HCT116 (cell line): Measurements from ENCODE around the gene ZNF384.

Source experiments
- CTCF ChIP-seq, 3 experiments: fragments of 200-600 bp in 1 of 3; sonication (generic) in 1 of 3; IDR thresholded peaks in 2 of 3; conservative IDR thresholded peaks in 1 of 3; 2 replicates each; pipeline ENCODE4 v1.5.1; 2012 to 2017; ENCODE audit warnings: low read depth in 2 of 3, low read length in 2 of 3, antibody characterized with exemption in 1 of 3, borderline replicate concordance in 1 of 3, control low read depth in 1 of 3, mild to moderate bottlenecking in 1 of 3, mixed read lengths in 1 of 3, mixed run types in 1 of 3, moderate library complexity in 1 of 3; ENCODE audit not compliant: insufficient read depth in 1 of 3
- JUND ChIP-seq: IDR thresholded peaks from 2 replicates; pipeline ENCODE4 v1.6.1; 2012
- POLR2A ChIP-seq: IDR thresholded peaks from 2 replicates; pipeline ENCODE4 v1.7.0; 2011; ENCODE audit warnings: borderline replicate concordance; ENCODE audit not compliant: insufficient read depth, insufficient read length; ENCODE audit errors: extremely low read depth
- POLR2AphosphoS5 ChIP-seq: IDR thresholded peaks from 2 replicates; pipeline ENCODE4 v1.6.1; 2011; ENCODE audit warnings: mild to moderate bottlenecking, low read depth, low read length, moderate library complexity
- ZBTB33 ChIP-seq: IDR thresholded peaks from 2 replicates; pipeline ENCODE4 v1.6.1; 2011; ENCODE audit warnings: mild to moderate bottlenecking, low read length, moderate library complexity; ENCODE audit not compliant: insufficient replicate concordance; ENCODE audit errors: extremely low read depth

- no peak for TF ChIP-seq POLR2A
- TF ChIP-seq ZBTB33: no peak
- TF ChIP-seq JUND: no peak
- TF ChIP-seq CTCF (IDR thresholded peaks at IDR 0.05 in 2 of 3, conservative IDR thresholded peaks at IDR 0.05 in 1 of 3; ENCODE audit: borderline replicate concordance in 1 of 3, insufficient read depth in 1 of 3, low read depth in 2 of 3, low read length in 2 of 3): peak; percentile 24 to 51 (median 45); a peak in 5 of 6 replicates
- no peak for TF ChIP-seq POLR2AphosphoS5
Measured at GRCh38 chr12:6667559-6668210, 21.5 kb downstream of the ZNF384 start.
